Measurements from ENCODE around the gene CD300E. TPM values are rescaled to one million over a fixed set of nuclear protein-coding genes. Genes with fewer than 3 reads are reported as not detected.
"Not testable (repeated sequence)": the region's sequence is repeated elsewhere in the genome, so short reads cannot be mapped to it uniquely, and the experiment has no call there.

Gene CD300E
- total RNA-seq, 1 donor from 2014 or later, result not detected

DNA sequence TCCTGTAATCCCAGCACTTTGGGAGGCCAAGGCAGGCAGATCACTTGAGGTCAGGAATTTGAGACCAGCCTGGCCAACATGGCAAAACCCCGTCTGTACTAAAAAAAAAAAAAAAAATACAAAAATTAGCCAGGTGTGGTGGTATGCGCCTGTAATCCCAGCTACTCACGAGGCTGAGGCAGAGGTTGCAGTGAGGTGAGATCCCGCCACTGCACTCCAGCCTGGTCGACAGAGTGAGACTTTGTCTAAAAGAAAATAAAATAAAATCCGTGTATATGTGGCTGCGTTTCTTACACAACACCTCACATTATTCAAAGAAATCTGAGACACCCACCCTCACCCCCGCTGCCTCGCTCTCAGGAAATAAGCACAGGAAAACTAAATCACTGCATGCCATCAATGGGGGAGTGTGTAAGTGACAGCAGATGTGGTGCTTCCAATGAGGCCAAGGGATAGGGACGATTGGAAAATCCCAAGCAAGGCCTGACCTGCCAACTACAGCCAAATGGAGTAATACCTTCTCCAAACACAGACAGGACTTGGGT lies 13.1 kb upstream of the CD300E start:
- not testable (repeated sequence) for DNase-seq (ENCODE audit: extremely low read depth, low read depth, low spot score)

DNA sequence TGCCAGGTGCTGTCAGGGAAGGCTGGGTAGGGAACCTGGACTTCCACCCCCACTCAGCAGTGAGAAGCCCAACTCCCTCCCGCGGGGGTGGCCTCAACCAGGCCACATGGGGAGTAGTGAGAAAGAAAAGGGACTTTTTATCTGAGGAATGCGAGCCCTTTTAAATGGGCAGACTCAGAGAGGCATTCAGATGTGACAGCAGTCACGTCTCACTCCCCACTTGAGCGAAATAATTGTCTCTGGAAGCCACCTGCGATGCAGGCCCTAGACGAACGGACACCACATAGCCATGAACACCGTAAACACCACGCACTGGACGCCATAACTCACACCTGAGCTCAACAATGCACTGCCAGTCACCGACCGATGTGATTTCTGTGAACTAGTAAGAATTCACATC lies 11.9 kb upstream of the CD300E start:
- DNase-seq (ENCODE audit: extremely low read depth, low read depth, low spot score), result no peak

DNA sequence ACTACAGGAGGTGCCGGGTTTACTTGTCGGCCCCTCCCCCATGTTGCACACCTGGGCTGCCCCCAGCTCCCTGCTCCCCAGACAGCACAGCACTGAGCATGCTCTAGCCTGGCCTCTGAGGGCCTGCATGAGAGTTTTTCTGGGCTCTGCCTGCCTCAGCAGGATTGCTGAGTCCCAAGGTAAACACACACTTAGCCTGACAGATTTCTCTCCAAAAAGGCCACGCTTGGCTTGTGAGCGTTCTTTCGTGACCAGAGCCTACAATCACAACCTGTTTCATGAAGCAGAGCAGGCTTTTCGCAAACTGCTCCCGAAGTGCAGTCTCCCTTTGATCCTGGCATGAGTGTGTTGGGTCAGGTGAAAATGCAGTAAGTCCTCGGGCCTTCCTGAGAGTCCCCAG lies 9.8 kb upstream of the CD300E start:
- DNase-seq (ENCODE audit: extremely low read depth, low read depth, low spot score), result no peak

DNA sequence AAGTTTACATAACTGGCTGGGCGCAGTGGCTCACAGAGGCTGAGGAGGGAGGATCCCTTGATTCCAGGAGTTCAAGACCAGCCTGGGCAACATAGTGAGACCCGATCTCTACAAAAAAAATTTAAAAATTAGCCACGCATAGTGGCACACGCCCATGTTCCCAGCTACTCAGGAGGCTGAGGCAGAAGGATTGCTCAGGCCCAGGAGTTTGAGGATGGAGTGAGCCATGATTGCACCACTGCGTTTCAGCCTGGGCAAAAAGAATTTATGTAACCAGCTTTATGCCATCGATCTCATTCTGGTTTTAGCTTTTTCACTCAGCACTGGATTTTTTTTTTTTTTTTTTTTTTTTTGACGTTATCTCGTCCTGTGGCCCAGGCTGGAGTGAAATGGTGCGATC lies 9.1 kb upstream of the CD300E start:
- no peak for DNase-seq (ENCODE audit: extremely low read depth, low read depth, low spot score)

DNA sequence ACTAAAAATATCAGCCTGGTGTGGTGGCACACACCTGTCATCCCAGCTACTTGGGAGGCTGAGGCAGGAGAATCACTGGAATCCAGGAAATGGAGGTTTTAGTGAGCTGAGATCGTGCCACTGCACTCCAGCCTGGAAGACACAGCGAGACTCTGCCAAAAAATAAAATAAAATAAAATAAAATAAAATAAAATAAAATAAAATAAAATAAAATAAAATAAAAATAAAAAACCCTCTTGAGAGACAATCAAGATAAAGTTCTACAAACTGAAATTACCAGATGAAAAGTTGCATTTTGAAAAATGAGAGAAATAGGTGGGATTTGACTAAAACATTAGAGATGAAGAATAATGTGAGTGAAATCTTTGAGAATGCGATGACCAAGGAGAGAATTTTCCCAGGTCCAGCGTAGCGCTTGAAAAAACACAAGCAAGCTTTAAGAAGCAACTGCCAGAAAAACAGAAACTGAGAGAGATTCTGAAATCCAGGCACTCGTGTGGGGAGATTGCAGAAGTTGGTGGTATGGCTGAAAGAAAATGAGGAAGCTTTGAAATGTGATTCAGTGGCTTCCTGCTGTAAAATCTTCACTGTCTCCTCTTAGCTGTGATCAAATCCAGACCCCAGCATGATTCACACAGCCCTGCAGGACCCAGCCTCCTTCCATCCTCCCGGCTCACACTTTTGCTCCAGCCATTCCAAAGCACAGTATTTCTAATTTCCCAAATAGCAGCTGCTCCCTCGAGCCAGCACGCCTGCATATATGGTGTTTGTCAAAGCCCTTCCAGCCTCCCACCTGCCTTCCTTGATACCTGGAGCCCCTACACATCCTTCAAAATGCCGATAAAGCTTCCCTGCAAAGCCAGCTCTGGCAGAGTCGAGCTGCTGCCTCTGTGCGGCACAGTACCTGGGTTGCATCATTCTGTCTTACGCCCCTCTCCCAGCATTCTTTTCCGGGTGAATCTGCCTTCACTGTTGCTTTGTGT lies 8.2 kb upstream of the CD300E start:
- no peak for DNase-seq (ENCODE audit: extremely low read depth, low read depth, low spot score)

DNA sequence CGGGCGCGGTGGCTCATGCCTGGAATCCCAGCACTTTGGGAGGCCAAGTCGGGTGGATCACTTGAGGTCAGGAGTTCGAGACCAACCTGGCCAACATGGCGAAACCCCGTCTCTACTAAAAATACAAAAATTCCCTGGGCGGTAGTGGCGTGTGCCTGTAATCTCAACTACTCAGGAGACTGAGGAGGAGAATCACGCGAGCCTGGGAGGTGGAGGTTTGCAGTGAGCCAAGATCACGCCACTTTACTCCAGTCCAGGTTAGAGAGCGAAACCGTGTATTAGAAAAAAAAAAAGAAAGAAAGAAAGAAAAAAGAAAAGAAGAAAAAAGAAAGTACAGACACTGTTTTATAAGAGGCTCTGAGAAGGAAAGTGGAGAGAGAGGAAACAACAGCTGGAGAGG lies 6.7 kb upstream of the CD300E start:
- not testable (repeated sequence) for DNase-seq (ENCODE audit: extremely low read depth, low read depth, low spot score)

DNA sequence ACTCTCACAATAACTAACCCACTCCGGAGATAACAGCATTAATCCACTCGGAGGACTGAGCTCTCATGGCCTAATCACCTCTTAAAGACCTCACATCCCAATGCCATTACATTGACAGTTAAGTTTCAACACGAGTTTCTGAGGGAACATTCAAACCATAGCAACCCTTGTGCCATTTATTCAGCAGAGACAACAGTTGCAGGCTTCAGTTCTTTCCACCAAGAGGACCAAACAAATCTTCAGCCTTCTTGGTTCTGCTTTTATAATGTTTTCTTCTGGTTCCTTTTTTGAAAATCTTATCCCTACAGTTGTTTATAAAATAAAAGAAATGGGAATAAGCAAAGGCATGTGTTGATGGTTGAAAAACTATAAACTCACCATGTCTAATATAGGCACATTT lies 2.1 kb upstream of the CD300E start:
- DNase-seq (ENCODE audit: extremely low read depth, low read depth, low spot score), result no peak

DNA sequence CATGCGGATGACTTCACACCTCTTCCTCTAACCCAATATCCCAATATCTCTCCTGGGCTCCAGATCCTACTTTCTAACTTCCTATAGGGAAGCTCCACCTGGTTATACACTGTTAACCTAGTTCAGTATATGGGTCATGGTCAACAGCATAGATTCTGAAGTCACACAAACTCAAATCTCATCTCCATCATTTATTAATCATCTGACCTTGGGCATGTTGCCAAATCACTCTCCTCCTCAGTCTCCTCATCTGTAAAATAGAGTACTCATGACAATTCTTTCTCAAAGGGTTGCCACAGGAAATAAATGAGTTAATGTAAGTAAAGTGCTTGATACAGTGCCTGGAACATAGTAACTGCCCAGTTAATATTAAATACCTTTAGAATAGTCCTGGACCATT lies 593 bp upstream of the CD300E start:
- no peak for DNase-seq (ENCODE audit: extremely low read depth, low read depth, low spot score)

DNA sequence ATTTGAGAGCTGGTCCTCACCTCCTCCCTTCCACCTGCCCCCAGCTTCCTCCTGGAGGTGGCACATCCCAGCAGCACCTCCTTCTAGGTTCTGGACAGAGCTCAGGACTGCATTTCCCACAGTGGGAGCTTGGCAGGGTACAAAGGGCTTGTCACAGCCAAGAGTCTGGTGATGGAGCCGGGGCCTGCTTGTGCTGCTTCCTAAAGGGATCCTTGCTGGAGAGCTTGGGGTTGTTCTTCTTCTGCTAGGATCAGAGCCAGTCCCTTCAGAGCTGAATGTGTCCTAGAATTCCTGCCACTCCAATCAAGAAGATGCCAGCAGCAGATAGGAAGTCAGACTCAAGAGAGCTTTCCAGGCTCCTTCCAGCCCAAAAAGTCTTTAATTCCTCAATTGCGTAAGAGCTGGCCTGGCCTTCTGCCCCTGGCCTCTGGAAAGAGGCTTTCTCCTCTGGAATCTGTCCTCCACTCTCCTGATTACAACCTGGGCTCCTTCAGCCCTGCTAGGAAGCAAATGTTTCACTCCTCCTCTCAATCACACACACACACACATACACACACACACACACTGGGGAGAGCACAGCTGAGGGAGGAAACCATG lies 4.4 kb downstream of the CD300E start:
- DNase-seq (ENCODE audit: extremely low read depth, low read depth, low spot score), result no peak

DNA sequence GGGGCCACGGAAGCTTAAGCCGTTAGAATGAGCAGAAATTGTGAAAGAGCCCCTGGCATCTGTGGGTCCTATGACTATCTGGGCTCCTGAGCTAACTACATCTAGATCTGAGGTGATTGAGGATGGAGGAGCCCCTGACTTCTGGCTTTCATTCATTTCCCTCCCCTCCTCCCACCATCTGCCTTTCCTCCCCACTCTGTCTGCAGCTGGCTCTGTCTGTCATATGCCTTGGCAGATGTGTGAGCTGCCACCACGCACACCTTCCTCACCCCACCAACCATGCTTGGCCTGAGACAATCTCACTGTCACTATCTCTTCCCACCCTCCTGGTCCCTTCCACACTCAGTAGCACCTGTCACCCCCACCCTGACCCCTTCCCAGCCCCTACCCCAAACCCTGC lies 5.1 kb downstream of the CD300E start:
- DNase-seq (ENCODE audit: extremely low read depth, low read depth, low spot score), result no peak

DNA sequence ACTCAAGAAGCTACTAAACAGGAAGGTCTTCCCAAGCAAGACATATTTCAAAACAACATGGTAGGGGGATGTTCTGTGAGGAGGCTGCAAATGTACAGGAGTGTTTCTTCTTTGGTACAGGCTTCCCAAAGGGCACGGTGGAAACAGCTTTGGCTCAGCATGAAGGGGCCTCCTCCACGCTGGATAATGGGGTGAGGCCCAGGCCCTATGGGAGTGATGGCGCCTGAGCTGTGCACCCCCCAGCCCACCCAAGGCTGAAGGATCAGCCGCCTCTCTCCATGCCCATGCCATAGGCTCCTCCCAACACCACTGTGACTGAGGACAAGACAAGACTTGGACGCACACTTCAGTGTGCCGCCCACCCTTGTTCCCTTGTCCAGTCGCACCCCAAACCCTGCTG lies 6.8 kb downstream of the CD300E start:
- DNase-seq (ENCODE audit: extremely low read depth, low read depth, low spot score), result no peak

DNA sequence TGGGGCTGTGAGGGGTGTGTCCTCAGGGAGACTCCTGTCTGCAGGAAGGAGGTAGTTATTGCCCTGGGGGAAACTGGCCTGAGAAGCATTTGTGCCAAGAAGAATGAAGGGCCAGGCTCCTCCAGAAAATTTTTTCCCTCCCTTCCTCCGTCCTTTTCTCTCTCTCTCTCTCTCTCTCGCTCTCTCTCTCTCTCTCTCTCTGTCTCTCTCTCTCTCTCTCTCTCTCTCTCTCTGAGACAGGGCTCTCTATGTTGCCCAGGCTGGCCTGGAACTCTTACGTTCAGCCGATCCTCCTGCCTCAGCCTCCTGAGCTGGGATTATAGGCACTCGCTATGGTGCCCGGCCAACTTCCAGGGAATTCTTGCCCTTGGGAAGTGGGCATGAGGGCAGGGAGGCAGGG lies 11.5 kb downstream of the CD300E start:
- no peak for DNase-seq (ENCODE audit: extremely low read depth, low read depth, low spot score)

DNA sequence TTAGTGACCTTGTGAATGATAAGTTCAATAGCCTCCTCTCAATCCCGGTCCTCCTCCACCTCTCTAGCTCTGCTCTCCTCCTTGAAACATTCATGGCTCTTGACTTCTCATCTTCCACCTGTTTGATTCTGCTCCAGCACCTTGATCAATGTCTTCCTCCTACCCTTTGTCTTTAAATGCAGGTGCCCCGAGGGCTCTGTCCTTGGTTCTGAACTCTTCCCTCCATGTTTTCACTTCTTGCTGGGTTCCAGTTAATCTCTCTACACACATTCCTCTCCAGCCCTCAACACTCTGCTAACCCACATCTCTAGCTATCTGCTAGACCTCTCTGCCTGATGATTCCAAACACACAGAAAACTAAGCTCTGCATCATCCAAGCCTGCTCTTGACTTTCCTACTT lies 13.4 kb downstream of the CD300E start:
- DNase-seq (ENCODE audit: extremely low read depth, low read depth, low spot score), result no peak

DNA sequence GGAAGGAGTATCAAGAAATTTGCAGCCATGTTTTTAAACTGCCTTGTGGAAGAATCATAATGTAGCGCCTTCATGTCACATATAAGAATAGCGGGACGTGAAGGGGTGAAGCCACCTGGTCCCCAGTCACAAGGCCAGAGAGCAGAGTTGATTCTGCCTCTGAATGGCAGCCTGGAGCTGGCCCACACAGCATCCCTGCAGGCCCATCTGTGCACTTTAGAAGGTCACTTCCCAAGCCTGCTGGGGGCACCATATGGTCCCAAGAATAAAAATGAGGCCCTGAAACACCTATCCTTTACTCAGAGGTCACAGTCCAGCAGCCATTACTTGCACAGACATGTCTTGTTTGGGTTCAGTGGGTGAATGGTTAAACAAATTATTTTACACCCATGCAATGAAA lies 15.0 kb downstream of the CD300E start:
- no peak for DNase-seq (ENCODE audit: extremely low read depth, low read depth, low spot score)

DNA sequence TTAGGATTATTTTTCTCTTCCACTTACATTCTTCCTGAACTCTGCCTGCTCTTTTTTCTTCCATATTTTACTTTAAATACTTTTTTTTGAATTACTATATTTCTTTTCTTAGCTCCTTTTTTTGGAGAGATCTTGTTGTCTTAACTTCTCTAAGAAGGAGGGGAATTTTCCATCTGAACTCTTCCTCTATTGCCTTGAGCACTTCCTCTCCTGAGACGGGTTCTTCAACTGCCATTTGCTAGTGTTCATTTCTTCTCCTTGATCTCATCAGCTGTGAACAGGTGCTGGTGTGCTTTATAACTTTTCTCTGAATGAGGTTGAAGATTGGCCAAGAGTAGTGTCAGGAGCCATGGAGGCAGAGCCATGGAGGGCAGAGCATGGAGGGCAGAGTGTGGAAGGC lies 16.3 kb downstream of the CD300E start:
- no peak for DNase-seq (ENCODE audit: extremely low read depth, low read depth, low spot score)

DNA sequence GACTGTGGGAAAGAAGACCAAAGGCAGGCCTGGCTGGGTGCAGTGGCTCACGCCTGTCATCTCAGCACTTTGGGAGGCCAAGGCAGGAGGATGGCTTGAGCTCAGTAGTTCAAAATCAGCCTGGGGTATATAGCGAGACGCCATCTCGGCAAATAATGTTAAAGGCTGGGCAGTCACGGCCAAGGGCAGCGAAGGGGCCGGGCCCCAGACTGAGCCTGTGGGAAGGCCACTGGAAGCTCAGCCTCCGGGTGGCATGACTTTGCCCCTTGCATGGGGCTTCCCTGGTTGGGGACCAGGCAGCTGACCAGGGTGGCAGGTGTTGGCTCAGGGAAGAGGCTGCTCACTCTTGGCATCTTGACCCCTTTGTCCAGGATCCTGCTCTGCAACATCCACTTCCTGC lies 17.5 kb downstream of the CD300E start:
- DNase-seq (ENCODE audit: extremely low read depth, low read depth, low spot score), result no peak

DNA sequence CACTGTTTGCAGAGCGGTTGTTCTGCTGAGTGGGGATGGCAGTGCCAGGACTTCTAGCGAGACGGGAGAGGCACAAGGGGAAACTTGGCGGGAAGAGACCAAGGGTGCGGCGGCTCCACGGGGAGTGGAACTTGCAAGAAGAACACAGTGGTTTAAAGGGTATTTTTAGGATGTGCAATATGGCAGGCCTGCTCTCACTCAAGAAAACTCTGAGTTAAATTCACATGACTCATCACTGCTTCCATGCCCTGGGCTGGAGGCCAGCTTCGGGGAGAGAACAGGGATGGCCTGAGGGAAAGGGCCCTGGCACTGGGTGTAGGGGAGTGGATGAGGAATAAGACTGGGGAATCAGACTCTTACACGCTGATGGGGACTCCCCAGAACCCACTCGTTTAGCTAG lies 18.2 kb downstream of the CD300E start:
- DNase-seq (ENCODE audit: extremely low read depth, low read depth, low spot score), result no peak

DNA sequence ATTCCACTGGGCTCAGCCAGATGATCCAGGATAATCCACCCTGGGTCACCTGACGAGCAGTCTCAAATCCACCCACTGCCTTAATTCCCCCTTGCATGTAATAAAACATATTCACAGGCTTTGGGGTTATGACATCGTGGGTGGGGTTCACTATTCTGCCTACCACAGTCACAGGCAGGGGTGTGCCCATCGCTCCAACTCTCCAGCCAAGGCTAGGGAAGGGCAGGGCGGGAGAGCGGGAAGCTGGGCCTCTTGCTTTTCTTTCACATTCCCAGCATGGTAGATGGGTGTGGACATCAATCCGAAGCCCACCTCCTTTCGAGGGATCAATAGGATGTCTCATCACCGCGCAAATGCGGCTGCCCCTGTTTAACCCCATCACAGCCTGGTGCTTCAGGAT lies 18.8 kb downstream of the CD300E start:
- DNase-seq (ENCODE audit: extremely low read depth, low read depth, low spot score), result no peak

DNA sequence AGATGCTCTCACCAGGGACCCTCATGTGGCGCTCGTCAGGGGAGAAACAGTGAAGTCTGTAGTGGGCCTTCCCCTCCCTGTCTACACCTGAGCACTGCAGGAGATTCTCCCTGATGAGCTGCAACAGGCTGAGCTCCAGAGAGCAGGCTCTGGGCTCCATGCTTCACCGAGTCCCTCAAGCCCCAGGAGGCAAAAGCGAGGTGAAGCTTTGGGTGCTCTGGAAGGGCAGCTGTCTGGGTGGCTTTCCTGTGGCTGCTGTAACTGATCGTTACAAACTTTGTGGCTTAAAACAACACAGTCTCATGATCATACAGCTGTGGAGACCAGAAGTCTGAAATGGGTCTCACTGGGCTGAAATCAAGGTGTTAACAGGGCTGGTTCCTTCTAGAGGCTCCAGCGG lies 19.3 kb downstream of the CD300E start:
- no peak for DNase-seq (ENCODE audit: extremely low read depth, low read depth, low spot score)

DNA sequence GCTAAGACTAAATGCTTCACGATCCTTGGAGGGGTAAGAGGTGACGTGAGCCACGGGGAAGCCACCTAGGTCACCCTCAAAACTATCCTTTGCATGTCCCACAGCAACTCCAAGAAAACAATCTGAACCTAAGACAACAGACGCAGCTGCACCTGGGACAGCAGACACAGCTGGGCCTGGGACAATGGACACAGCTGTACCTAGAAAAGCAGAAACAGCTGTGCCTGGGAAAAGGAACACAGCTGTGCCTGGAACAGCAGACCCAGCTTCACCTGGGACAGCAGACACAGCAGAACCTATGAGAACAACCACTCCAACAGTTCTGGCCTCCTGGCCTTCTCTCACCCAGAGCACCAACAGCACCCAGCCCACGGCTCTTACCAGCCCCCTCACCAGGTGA lies 19.8 kb downstream of the CD300E start:
- no peak for DNase-seq (ENCODE audit: extremely low read depth, low read depth, low spot score)

DNA sequence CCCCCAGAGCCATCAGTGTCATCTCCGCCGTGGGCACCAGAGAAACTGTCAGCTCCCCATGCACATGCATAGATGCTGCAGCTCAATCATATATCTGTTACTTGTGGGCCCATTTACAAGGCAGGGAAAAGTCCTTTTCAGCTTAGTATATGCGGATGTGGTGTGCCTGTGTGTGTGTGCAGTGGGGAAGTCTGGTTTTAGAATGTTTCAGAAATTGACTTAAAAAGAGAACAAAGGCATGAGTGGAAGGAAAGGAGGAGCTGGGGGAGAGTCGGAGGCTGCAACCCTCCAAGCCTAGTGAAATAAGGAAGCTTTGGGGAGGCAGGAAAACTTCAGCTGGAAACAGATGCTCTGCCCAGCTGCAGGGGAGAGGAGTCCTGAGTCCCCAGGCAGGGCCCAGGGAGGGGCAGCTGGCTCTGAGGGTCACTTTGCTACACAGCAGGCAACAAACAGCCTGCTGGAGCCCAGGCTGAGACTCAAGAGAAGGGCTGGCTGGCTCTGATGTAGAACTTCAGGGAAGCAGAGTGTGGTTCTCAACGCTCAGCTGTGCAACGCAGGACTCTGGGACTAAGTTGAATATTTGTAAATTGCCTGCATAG lies 20.4 kb downstream of the CD300E start:
- no peak for DNase-seq (ENCODE audit: extremely low read depth, low read depth, low spot score)

All from glomerular endothelial cell (primary cell).